A549 (cell line): Measurements from ENCODE around the gene RIMBP2.

ENCODE experiments used
- CTCF ChIP-seq: fragments of >200 bp; sonication (Bioruptor Twin); formaldehyde crosslinking; IDR thresholded peaks from 3 replicates; pipeline ENCODE4 v1.5.1; 2016
- EHMT2 ChIP-seq: fragments of 200-600 bp; sonication (generic); IDR thresholded peaks from 2 replicates; pipeline ENCODE4 v1.6.1; 2016; ENCODE audit warnings: antibody characterized with exemption, low read depth, mild to moderate bottlenecking, moderate library complexity
- EP300 ChIP-seq, 2 experiments: fragments of >200 bp; sonication (Bioruptor Twin); formaldehyde crosslinking; IDR thresholded peaks; 2 replicates in 1 of 2; 3 replicates in 1 of 2; pipeline ENCODE4 v1.6.1; 2016 to 2017
- GATA3 ChIP-seq: IDR thresholded peaks from 2 replicates; pipeline ENCODE4 v1.6.1; 2012; ENCODE audit warnings: borderline replicate concordance
- JUN ChIP-seq, 2 experiments: fragments of >200 bp; sonication (Bioruptor Twin); formaldehyde crosslinking; IDR thresholded peaks; 2 replicates in 1 of 2; 3 replicates in 1 of 2; pipeline ENCODE4 v1.6.1; 2016 to 2017
- KDM1A ChIP-seq: fragments of 200-600 bp; sonication (generic); IDR thresholded peaks from 2 replicates; pipeline ENCODE4 v1.6.1; 2016; ENCODE audit warnings: low read depth, mild to moderate bottlenecking
- MAFK ChIP-seq: fragments of 450-650 bp; IDR thresholded peaks from 2 replicates; pipeline ENCODE4 v1.6.1; 2014; ENCODE audit not compliant: partially characterized antibody
- MYC ChIP-seq: IDR thresholded peaks from 2 replicates; pipeline ENCODE4 v1.6.1; 2012; ENCODE audit warnings: mild to moderate bottlenecking, inconsistent platforms, low read length, improper control_type of control experiment, borderline replicate concordance
- PBX3 ChIP-seq: IDR thresholded peaks from 2 replicates; pipeline ENCODE4 v1.6.1; 2012
- POLR2A ChIP-seq: IDR thresholded peaks from 2 replicates; pipeline ENCODE4 v1.6.1; 2012; ENCODE audit warnings: mild to moderate bottlenecking, low read length
- SMC3 ChIP-seq: fragments of >200 bp; sonication (Bioruptor Twin); formaldehyde crosslinking; IDR thresholded peaks from 3 replicates; pipeline ENCODE4 v1.6.1; 2018; ENCODE audit warnings: inconsistent platforms
- ZFP36 ChIP-seq: fragments of 450-650 bp; IDR thresholded peaks from 2 replicates; pipeline ENCODE4 v1.6.1; 2014; ENCODE audit warnings: borderline replicate concordance; ENCODE audit not compliant: partially characterized antibody

GRCh38 chr12:130428116-130428515 is 288.0 kb downstream of the RIMBP2 start:
- TF ChIP-seq ZFP36 (no peak), SMC3 (no peak), POLR2A (no peak), CTCF (no peak), PBX3 (no peak), EP300 (IDR thresholded peaks at IDR 0.05) (no peak), MYC (no peak), GATA3 (no peak), EHMT2 (no peak), KDM1A (no peak), JUN (IDR thresholded peaks at IDR 0.05) (no peak), MAFK (no peak)
